Measurements from ENCODE around the gene MTA1.

MTA1 gene

GRCh38 chr14:105495990-105496830 is 76.6 kb downstream of the MTA1 start:
- DNase-seq (ENCODE audit: low read depth in 3 of 3, low spot score in 1 of 3): no peak

- DNase-seq (ENCODE audit: low read depth in 3 of 3, low spot score in 1 of 3): no peak
Observed at GRCh38 chr14:105496831-105497591, 77.4 kb downstream of the MTA1 start.

- DNase-seq (ENCODE audit: low read depth in 3 of 3, low spot score in 1 of 3): no peak
Observed at GRCh38 chr14:105497671-105498429, 78.2 kb downstream of the MTA1 start.

GRCh38 chr14:105498430-105499255 is 79.0 kb downstream of the MTA1 start:
- DNase-seq (ENCODE audit: low read depth in 3 of 3, low spot score in 1 of 3): no peak

- DNase-seq (ENCODE audit: low read depth in 3 of 3, low spot score in 1 of 3): no peak
Observed at GRCh38 chr14:105499256-105500035, 79.8 kb downstream of the MTA1 start.

- no peak for DNase-seq (ENCODE audit: low read depth in 3 of 3, low spot score in 1 of 3)
Observed at GRCh38 chr14:105500036-105500725, 80.6 kb downstream of the MTA1 start.

- DNase-seq (ENCODE audit: low read depth in 3 of 3, low spot score in 1 of 3): no peak
Observed at GRCh38 chr14:105500726-105501101, 81.1 kb downstream of the MTA1 start.

- DNase-seq (ENCODE audit: low read depth in 3 of 3, low spot score in 1 of 3): no peak
Observed at GRCh38 chr14:105501504-105502291, 82.1 kb downstream of the MTA1 start.

GRCh38 chr14:105502446-105503295 is 83.0 kb downstream of the MTA1 start:
- no peak for DNase-seq (ENCODE audit: low read depth in 3 of 3, low spot score in 1 of 3)

- no peak for DNase-seq (ENCODE audit: low read depth in 3 of 3, low spot score in 1 of 3)
Observed at GRCh38 chr14:105503296-105503640, 83.6 kb downstream of the MTA1 start.

- no peak for DNase-seq (ENCODE audit: low read depth in 3 of 3, low spot score in 1 of 3)
Observed at GRCh38 chr14:105503935-105504692, 84.5 kb downstream of the MTA1 start.

- no peak for DNase-seq (ENCODE audit: low read depth in 3 of 3, low spot score in 1 of 3)
Observed at GRCh38 chr14:105505101-105505500, 85.5 kb downstream of the MTA1 start.

GRCh38 chr14:105507247-105507646 is 87.6 kb downstream of the MTA1 start:
- no peak for DNase-seq (ENCODE audit: low read depth in 3 of 3, low spot score in 1 of 3)

GRCh38 chr14:105508069-105508468 is 88.4 kb downstream of the MTA1 start:
- DNase-seq (ENCODE audit: low read depth in 3 of 3, low spot score in 1 of 3): no peak

- DNase-seq (ENCODE audit: low read depth in 3 of 3, low spot score in 1 of 3): no peak
Observed at GRCh38 chr14:105508601-105509000, 89.0 kb downstream of the MTA1 start.

- no peak for DNase-seq (ENCODE audit: low read depth in 3 of 3, low spot score in 1 of 3)
Observed at GRCh38 chr14:105517096-105517495, 97.5 kb downstream of the MTA1 start.
